HG03097 (cell line): Measurements from ENCODE around the gene ZFP36.
A peak's percentile ranks its signal among the peaks of the same experiment; 100 is the strongest.
"Not testable (repeated sequence)": the region's sequence is repeated elsewhere in the genome, so short reads cannot be mapped to it uniquely, and the experiment has no call there.

Experiments used
- ATAC-seq: cut with Tn5 transposase; IDR thresholded peaks from one replicate; pipeline ENCODE4 v1.9.1; 2021; ENCODE audit not compliant: unreplicated experiment, low FRiP score

The ZFP36 gene

DNA sequence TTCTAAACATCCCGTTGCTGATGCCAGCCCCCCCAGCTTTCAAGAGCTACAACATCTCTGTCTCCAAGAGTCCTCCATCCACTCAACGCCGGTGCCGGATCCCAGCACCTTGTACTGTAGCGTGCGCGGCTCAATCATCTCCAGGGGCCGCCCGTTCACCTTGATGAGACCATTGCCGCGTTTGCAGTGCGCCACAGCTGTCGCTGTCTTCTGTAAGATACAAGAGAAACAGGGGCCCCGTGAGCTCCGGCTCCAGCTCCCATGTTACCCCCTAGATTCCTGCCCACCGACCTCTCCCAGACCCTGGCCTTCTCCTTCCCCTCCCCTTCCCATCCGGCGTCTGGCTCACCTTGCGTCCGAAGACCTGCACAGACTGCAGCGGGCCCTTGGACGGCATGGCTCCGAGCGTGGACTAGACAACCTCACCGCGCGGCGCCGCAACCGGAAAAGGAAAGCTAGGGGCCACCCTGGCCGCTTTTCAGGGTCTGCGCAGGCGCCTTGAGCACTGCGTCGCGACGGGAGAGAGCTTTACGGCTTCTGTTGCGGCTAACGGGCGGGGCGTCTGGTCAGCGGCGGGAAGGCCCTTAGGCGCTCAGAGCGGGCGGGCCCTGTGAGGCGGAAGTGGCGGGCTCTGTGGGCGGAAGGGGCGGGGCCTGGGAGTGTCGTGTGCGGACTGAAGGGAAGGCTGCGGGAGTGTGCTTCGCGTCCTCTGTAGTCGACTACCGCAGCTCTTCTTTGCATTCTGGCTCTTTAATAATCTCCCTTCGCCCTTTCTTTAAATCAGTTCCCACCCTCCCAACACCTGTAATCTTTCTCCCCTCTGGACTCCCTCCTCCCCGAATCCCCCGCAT lies 29.1 kb downstream of the ZFP36 start, which contains the start of gene RPS16:
RPS16 (minus strand) TSS at position 451 of the 851 bp plus-strand sequence; CDS start at position 397, 54 bp downstream.
- ATAC-seq, result peak; percentile 80

DNA sequence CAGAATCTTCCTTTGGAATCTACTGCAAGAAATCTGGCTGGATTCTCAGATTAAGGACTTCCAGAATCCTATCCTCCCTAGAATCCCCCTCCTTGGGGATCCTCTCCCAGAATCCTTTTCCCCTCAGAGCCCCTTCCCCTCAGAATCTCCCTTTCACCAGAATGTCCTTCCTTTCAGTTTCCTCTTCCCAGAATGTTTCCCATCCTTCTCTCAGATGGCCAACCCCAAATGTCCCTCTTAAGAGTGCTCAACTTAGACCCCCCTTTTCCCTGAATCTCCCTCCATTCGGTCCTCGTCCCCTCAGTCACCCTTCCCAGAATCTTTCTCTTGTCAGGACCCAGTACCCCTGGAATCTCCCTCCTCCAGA lies 29.7 kb downstream of the ZFP36 start:
- no peak for ATAC-seq

DNA sequence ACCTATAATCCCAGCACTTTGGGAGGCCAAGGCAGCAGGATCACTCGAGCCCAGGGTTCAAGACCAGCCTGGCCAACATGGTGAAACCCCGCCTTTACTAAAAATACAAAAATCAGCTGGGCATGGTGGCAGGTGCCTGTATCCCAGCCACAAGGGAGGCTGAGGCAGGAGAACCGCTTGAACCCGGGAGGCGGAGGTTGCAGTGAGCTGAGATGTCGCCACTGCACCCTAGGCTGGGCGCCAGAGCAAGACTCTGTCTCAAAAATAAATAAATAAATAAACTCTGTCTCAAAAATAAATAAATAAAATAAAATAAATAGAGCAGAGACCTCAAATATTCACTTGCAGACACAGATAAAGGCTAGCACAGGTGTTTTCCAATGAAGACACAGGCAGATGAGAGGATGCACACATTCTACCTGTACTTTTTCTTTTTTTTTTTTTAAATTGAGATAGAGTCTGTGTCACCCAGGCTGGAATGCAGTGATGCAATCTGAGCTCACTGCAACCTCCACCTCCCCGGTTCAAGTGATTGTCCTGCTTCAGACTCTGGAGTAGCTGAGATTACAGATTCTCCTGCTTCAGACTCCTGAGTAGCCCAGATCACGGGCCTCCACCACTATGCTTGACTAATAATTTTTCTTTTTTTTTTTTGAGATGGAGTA lies 31.8 kb downstream of the ZFP36 start:
- no peak for ATAC-seq

DNA sequence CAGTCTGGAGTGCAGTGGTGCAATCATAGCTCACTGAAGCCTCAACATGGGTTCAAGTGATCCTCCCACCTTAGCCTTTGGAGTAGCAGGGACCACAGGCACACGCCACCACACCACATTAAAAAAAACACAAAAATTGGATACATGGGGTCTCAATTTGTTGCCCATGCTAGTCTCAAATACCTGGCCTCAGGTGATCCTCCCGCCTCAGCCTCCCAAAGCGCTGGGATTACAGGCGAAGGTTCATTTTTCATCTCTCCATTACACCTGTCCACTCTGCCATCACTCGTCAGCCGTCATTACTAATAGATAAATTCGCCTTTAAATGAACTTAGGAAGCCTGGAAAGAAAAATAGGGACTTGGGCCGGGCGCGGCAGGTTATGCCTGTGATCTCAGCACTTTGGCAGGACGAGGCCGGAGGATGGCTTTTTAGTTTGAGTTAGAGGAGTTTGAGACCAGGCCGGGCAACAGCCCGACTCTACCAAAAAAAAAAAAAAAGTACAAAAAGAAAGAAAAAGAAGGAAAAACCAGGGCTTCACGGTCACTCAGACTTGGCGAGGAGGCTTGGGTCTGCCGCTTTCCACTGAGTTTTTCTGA lies 38.0 kb downstream of the ZFP36 start:
- ATAC-seq, result no peak

DNA sequence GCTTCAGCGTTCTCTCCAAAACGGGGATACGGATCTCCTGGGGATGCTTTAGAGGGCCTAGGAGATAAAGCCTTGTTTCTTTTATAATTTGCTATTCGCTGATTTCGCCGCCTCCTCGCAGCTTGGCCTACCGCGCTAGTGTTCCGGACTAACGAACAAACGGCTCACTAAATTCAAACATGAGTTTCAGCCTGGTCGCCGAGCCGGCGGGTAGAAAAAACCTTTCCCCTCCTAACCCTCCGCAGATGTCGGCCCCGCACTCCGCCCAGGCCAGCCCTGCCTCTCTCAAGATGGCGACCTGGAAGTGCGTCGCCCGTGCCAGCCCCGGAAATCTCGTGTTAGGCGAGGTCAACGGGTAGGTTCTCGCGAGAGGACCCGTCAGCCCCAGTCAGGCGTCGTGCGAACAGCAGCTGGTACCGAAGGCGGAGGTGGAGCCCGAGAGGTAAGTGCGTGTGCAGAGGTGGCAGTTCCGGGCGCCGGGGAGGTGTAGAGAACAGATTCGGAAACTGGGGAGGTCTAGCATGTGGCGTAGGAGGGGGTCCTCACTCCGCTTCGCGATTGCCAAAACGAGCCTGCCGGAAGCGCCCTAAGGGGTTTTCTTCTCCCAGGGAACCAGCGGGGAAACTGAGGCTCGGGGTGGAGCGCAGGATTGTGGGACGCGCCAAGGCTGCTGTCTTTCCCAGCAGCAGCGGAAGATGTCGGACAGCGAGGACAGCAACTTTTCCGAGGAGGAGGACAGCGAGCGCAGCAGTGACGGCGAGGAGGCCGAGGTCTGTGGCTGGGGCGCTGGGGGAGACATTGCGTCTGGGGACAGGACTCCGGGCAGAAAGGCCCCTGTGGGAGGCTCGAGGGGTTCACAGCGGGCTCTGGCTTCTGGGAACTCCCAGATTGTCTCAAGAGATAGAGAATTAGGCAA lies 38.8 kb downstream of the ZFP36 start, which contains the start of gene SUPT5H:
SUPT5H (plus strand) TSS at position 387 of the 916 bp plus-strand sequence; CDS start at position 696, 309 bp downstream.
- peak; percentile 90 for ATAC-seq

DNA sequence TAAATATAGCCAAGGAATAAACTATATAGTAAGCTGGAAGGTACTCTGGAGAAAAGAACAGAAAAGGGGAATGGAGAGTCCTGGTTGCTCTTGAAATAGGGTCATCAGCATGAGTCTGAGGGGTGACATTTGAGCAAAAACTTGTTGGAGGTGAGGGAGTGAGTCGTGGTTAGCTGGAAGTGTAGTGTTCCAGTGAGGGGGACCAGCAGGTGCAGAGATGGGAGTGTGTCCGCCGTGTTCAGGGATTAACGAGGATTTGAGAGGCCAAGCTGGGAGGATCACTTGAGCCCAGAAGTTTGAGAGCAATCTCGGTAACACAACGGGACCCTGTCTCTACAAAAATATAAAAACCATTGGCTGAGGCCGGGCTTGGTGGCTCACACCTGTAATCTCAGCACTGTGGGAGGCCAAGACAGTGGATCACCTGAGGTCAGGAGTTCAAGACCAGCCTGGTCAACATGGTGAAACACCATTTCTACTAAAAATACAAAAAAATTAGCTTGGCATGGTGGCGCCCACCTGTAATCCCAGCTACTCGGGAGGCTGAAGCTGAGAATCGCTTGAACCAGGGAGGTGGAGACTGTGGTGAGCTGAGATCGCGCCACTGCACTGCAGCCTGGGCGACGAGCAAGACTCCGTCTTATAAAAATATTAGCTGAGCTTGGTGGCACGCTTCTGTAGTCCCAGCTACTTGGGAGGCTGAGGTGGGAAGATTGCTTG lies 39.9 kb downstream of the ZFP36 start:
- no peak for ATAC-seq

DNA sequence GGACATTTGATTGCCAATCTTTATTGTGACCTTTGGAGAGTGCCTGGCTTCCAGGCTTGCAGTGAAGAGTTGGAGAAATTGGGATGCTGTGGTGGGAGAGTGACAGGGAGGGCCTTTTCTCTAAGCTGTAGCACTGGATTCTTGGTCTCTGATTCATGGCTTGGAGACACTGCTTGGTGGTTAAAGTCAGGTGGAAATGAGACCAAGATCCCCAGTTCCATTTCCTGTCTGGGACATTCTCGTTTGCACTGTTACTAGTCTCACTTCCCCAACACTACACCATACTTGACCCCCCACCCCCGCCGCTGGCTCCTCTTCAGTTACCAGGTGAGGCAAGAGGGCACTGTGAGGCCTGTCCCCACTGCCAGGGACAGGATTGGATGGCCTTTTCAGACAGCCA lies 41.6 kb downstream of the ZFP36 start:
- ATAC-seq, result no peak

DNA sequence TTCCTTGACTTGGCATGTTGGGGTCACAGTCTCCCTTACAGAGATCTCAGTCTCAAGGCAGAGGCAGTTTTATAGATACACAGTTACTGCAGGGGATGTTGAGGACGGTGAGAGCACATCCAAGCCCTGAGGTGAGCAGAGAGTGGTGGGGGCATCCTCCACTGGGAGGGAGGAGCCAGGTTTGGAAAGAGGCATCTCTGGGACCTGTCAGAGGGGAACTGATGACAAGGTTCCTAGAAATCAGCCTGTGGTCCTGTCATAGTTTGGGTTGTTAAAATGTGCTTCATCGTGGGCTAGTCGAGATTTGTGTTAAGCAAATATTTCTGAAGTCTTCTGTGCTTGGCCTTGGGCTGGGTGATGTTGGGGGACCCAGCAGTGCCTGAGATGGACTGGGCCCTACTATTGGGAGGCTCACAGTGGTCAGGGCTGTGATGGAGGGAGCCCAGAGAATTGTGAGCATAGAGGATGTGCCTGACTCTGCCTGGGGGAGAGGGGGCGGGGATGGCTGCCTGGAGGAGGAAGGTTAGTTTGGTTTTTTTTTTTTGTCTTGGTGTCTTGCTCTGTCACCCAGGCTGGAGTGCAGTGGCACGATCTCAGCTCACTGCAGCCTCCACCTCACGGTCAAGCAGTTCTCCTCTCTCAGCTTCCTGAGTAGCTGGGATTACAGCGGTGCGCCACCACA lies 42.6 kb downstream of the ZFP36 start:
- no peak for ATAC-seq

DNA sequence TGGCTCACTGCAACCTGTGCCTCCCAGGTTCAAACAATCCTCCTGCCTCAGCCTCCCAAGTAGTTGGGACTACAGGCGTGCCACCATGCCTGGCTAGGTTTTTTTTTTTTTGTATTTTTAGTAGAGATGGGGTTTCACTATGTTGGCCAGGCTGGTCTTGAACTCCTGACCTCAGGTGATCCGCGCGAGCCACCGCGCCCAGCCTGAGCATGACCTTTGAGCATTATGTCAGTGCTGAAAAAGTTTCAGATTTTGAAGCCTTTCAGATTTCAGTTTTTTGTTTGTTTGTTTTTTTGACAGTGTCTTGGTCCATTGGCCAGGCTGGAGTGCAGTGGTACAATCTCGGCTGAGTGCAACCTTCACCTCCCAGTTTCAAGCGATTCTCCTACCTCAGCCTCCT lies 44.6 kb downstream of the ZFP36 start:
- ATAC-seq, result not testable (repeated sequence)
